Measurements from ENCODE around the gene DHX9. TPM values are rescaled to one million over a fixed set of nuclear protein-coding genes. Genes with fewer than 3 reads are reported as not detected.

DHX9 gene
- total and polyA plus RNA-seq, 2 of the 13 experiments (the other 11 are each of a cell fraction or from before 2014, with no cell fraction given): 84.8 to 211 TPM

DNA sequence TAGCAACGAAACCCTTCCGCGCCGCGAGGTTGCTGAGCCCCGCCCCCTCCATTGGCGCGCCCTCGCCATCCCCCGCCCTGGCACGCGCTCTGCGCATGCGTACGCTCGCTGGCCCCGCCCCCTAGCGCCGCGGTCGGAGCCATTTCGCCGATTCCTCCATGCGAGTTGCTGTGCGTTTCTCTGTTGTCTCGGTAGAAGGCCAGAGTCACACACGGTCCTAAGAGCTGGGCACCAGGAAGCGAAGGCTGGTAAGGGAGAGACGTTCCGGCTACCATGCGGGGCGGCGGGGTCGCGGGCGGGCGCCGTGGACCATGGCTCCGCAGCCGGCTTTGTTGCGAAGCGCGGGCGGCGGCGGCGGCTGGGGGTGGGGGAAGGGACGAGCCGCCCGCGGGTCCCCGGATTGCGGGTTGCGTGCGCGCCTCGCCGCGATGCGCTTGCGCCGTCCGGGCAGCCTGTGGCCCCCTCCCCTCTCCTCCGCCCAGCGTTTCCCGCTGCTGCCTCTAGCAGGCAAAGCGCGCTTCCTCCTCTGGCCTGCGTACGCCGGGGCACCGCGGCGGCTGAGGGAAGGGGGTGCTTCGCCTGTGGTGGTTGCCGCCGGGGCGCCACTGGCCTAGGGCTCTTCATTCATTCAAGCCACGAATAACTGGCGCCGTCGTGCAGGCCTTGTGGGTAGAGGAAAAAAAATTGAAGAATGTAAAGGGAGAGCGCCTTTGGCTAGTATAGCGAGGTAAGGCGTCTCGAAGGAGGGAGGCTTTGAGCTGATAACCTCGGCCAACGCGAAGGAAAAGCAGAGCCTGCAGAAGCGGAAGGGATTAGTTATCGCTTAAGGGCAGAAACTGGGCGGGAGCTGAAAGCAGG lies at the start of gene DHX9 (continued):
- TF ChIP-seq, protein P1, sequence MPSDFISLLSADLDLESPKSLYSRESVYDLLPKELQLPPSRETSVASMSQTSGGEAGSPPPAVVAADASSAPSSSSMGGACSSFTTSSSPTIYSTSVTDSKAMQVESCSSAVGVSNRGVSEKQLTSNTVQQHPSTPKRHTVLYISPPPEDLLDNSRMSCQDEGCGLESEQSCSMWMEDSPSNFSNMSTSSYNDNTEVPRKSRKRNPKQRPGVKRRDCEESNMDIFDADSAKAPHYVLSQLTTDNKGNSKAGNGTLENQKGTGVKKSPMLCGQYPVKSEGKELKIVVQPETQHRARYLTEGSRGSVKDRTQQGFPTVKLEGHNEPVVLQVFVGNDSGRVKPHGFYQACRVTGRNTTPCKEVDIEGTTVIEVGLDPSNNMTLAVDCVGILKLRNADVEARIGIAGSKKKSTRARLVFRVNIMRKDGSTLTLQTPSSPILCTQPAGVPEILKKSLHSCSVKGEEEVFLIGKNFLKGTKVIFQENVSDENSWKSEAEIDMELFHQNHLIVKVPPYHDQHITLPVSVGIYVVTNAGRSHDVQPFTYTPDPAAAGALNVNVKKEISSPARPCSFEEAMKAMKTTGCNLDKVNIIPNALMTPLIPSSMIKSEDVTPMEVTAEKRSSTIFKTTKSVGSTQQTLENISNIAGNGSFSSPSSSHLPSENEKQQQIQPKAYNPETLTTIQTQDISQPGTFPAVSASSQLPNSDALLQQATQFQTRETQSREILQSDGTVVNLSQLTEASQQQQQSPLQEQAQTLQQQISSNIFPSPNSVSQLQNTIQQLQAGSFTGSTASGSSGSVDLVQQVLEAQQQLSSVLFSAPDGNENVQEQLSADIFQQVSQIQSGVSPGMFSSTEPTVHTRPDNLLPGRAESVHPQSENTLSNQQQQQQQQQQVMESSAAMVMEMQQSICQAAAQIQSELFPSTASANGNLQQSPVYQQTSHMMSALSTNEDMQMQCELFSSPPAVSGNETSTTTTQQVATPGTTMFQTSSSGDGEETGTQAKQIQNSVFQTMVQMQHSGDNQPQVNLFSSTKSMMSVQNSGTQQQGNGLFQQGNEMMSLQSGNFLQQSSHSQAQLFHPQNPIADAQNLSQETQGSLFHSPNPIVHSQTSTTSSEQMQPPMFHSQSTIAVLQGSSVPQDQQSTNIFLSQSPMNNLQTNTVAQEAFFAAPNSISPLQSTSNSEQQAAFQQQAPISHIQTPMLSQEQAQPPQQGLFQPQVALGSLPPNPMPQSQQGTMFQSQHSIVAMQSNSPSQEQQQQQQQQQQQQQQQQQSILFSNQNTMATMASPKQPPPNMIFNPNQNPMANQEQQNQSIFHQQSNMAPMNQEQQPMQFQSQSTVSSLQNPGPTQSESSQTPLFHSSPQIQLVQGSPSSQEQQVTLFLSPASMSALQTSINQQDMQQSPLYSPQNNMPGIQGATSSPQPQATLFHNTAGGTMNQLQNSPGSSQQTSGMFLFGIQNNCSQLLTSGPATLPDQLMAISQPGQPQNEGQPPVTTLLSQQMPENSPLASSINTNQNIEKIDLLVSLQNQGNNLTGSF (CRISPR knock-in tag; IDR thresholded peaks at IDR 0.05): no peak
- TF ChIP-seq, protein P2, sequence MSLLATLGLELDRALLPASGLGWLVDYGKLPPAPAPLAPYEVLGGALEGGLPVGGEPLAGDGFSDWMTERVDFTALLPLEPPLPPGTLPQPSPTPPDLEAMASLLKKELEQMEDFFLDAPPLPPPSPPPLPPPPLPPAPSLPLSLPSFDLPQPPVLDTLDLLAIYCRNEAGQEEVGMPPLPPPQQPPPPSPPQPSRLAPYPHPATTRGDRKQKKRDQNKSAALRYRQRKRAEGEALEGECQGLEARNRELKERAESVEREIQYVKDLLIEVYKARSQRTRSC (CRISPR knock-in tag; IDR thresholded peaks at IDR 0.05; ENCODE audit: low read depth): no peak
- TF ChIP-seq BRD4 (CRISPR knock-in tag; IDR thresholded peaks at IDR 0.05) (no peak), EZH2 (conservative IDR thresholded peaks at IDR 0.05; ENCODE audit: low read depth, low read length) (no peak), ERF (CRISPR knock-in tag; IDR thresholded peaks at IDR 0.05) (peak; percentile 55), ZNF615 (CRISPR knock-in tag; IDR thresholded peaks at IDR 0.05; ENCODE audit: borderline replicate concordance) (no peak), HNRNPLL (IDR thresholded peaks at IDR 0.05; ENCODE audit: low read depth, low read length, poor library complexity, severe bottlenecking) (peak; percentile 88), ZNF773 (CRISPR knock-in tag; IDR thresholded peaks at IDR 0.05; ENCODE audit: borderline replicate concordance) (0 out of 2 replicates have a peak, but pooled peaks have one; percentile 45), CBFB (CRISPR knock-in tag; IDR thresholded peaks at IDR 0.05) (peak; percentile 62; the same call in 1 of the 2 replicates), ZNF577 (CRISPR knock-in tag; IDR thresholded peaks at IDR 0.05; ENCODE audit: borderline replicate concordance, low read depth) (no peak), IRX3 (CRISPR knock-in tag; IDR thresholded peaks at IDR 0.05; ENCODE audit: borderline replicate concordance, low read depth) (peak; percentile 72; the same call in 1 of the 2 replicates), CEBPG (CRISPR knock-in tag; IDR thresholded peaks at IDR 0.05) (no peak), ZMYM4 (CRISPR knock-in tag; IDR thresholded peaks at IDR 0.05) (peak; percentile 80), SRSF4 (IDR thresholded peaks at IDR 0.05; ENCODE audit: low read depth, low read length, poor library complexity, severe bottlenecking) (peak; percentile 38), NFE2L2 (IDR thresholded peaks at IDR 0.05; ENCODE audit: low read length) (no peak), REST (IDR thresholded peaks at IDR 0.05; ENCODE audit: borderline replicate concordance in 1 of 2, low read depth in 1 of 2, low read length in 2 of 2) (peak in 1 of 2 experiments; percentile 49; a peak in 1 of 4 replicates)
